GM18951 (cell line): ENCODE results near the gene GNG13.
"Not testable (repeated sequence)": the region's sequence is repeated elsewhere in the genome, so short reads cannot be mapped to it uniquely, and the experiment has no call there.

ENCODE experiments used
- POLR2A ChIP-seq: IDR thresholded peaks from 4 replicates; pipeline ENCODE4 v1.6.1; 2011; ENCODE audit warnings: mild to moderate bottlenecking; ENCODE audit not compliant: insufficient read length, insufficient read depth; ENCODE audit errors: extremely low read depth
- in situ Hi-C: fragments of 300-500 bp; cut with MboI; formaldehyde crosslinking; loops from one replicate; pipeline ENCODE4 v1.12.0; 2022; ENCODE audit warnings: low sequenced_read_pairs, mixed read lengths, inconsistent platforms; ENCODE audit not compliant: unreplicated experiment

Gene GNG13

DNA sequence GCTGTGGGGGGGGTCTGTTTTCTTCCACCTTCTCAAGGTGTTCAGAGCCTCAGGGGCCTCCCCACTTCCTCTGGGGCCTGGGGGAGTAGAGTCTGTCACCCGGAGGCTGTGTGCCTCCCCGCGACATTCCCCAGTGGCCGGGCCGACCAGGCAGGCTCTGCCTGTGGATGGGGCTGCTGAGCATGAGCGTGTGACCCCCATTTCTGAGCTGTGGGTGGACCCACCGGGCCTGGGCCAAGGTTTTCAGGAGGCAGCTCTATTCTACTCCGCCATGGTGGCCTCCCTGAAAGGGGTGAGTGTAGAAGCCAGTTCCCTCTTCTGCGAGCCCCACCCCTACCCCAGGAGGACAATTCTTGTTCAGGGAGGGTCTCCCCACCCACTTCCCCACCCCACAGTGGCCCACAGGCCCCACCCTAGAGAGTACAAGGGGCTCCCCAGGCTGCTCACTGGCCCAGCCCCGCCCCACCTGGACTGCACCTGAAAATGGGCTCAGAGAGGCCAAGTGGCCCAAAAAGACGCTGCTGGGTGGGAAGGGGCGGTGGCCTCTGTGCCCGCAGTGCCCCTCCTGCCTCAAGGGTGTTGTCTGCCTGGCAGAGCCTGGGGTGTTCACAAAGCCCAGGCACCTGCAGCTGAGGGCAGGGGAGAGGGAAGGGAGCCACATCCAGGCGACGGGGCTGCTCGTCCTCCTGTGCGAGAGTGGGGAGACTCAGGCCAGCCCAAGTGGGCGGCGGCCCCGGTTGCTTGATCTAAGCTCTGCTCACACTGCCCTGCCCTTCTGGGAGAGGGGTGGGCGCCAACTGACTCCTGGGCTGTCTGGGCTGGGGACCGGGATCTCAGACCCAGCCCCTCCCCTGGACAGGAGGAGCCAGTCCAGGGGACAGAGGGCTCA is 38.7 kb downstream of the GNG13 start:
- in situ Hi-C loops = no loop called here
- TF ChIP-seq POLR2A = no peak

DNA sequence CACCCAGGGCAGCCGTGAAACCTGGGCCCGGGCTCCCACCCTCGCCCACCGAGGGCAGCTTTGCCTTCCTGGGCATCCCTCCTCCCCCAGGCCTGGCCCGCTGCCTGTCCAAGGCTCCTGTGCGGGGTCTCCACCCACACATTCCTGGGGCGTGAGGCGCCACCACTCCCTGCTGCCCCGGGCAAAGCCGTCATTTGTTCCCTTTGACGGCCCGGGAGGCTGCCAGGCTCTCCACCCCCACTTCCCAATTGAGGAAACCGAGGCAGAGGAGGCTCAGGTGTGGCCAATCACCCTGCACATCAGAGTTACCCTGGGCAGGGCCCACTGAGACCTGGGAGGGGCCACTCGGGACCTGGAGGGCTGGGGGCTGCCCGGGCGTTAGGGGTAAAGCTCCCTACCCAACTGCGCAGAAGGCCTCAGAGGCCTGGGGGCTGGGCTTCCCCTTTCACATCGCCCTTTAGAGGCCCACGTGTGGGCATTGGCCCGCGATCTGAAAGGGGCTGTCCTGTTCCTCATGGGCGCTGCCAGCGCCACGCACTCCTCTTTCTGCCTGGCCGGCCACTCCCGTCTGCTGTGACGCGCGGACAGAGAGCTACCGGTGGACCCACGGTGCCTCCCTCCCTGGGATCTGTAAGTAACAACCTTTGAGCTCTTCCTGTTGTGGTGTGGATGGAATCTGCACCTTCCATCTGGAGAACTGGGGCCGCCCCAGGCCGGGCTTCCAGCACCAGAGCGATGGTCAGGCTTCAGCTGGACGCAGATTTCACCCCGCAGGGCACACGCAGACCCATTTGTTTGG is 39.8 kb downstream of the GNG13 start, which contains the start of gene MSLN:
Gene MSLN (plus strand): TSS at position 190 of the 799 bp plus-strand sequence. CDS start 1,947 bp downstream, outside the sequence.
- TF ChIP-seq POLR2A = no peak
- in situ Hi-C loops = no loop called here

DNA sequence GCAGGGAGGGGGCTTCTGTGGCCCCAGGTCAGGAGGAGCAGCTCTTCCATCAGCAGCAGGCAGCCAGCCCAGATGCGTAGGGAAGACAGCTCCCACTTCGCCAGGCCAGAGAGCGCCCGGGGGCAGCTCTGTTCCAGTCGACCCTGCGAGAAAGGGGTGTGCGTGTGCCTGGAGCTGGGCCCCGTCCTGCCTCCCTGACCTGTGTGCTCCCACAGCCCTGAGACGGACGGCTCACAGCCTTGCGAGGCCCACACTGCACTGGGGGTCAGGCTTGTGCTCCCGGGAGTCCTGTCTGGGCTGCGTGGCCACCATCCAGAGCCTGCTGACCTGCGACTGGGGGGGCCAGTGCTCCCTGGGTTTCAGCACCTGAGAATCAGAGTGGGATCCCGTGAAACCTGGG is 40.5 kb downstream of the GNG13 start:
- in situ Hi-C loops = no loop called here
- TF ChIP-seq POLR2A = no peak

DNA sequence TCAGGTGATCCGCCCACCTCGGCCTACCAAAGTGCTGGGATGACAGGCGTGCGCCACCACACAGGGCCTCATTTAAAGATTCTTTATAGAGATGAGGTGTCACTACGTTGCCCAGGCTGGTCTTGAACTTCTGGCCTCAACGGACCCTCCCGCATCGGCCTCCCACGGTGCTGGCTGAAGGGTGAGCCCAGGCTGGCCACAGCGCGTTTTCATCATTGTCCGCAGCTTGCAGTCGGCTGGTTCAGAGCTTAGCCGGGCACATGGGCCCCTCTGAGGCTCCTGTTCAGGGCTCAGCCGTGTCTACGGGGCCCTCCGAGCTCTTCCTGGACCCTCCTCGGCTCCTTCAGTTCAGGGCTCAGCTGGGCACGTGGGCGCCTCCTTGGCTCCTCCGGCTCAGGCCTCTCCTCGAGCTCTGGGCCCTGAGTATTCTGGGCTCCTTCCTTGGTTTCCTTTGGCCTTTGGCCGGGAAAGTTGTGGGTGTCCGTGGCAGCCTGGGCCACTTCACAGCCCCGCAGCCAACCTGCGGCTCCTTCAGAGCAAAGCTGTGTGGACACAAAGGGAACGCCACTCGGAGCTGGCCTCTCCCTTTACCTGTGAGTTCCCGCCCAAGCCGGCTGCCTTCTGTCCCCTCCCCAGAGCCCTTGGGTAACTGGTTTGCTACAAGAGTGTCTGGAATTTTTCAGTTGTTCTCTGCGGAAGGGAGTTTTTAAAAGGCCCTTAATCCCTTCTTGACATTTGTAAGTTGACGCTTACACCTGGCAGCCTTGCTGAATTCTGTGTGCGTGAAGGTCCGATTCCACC is 41.2 kb downstream of the GNG13 start:
- in situ Hi-C loops = no loop called here
- no peak for TF ChIP-seq POLR2A

DNA sequence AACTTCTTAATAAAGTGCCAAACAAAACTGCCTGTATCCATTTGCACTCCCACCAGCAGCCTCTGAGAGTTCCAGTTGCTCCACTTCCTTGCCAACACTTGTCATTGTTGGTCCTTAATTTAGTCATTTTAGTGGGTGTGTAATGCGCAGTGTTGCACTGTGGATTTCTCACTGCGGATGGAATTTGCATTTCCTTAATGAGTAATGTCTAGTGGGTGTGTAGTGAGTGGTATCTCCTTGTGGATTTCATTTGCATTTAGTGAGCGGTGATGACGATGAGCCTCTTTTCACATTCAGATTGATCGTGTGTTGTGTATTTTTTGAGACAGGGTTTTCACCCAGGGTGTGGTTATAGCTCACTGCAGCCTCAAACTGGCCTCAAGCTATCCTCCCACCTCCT is 44.1 kb downstream of the GNG13 start:
- in situ Hi-C loops = no loop called here
- no peak for TF ChIP-seq POLR2A

DNA sequence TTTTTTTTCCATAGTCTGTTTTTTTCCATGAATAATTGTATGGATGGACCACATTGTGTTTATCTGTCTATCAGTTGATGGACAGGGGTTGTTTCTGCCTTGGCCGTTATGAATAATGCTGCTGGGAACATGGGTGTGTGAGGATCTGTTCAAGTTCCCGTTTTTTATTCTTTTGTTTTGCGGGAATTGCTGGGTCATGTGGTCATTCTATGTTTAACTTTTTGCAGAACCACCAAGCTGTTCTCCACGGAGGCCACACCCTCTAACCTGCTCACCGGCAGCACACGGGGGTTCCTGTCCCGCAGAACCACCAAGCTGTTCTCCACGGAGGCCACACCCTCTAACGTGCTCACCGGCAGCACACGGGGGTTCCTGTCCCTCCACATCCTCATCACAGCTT is 45.9 kb downstream of the GNG13 start:
- in situ Hi-C loops = no loop called here
- no peak for TF ChIP-seq POLR2A

DNA sequence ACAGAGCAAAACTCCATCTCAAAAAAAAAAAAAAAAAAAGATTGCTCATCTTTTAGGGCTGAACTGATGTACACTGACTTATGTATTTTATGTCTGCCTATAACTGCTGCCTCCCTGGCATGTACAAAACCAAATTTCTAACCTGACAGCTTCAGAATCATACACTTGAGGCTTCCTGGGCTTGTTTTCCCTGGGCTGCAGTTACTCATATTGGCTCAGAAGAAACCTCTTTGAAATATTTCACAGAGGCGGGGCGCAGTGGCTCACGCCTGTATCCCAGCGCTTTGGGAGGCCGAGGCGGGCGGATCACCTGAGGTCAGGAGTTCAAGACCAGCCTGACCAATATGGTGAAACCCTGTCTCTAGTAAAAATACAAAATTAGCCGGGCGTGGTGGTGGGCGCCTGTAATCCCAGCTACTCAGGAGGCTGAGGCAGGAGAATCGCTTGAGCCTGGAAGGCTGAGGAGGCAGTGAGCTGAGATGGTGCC is 46.4 kb downstream of the GNG13 start:
- in situ Hi-C loops = not testable (repeated sequence)

DNA sequence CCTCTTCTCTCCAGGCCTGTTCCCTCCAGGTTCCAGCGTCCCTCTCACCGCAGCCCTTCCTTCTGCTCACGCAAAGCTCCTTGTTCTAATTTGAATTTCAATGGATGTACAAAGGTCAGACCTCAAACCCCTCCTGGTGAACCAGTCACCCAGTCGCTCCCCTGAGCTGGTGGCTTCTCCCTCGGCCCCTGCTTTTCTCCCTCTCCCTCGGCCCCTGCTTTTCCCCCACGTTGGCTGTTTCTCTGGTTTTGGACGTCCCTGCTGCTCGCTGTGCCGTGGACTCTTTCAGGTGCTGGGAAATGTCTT is 48.6 kb downstream of the GNG13 start:
- TF ChIP-seq POLR2A = no peak
- in situ Hi-C loops = no loop called here

DNA sequence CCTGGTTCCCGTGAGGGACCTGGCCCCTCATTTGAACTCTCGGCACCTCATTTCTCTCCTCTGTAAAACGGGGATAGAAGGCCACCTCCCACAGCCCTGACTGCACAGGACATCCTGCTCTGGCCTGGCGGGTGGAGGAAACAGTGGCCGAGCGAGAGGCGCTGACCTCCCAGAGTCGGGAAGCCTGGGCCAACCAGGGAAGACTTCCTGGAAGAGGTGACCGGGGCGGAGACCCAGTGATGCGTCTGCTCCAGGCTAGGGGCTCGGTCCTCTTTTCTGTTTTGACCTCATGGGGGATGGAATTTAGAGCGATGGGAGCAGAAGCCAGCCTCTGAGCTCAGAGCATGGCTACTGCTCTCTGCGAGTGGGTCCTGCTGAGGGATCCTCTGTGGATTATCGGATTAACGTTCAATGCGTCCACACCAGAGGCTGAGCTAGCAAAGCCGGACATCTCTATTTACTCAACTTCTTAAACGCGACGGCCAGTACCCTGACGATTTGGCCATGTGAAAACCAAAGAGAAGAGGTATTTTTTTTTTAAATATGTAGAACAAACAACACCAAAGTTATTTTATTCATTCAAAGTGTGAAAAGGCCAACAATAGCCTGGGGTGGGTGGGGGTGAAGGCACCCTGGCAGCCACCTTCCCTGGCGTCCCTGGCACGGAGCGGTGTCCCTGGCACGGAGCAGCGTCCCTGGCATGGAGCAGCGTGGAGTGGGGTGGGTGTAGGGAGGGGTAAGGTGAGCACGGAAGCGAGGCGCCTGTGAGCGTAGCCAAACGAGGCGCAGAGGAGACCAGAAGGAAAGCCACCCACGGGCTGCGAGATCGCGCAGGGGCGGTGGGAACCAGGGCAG is 49.2 kb downstream of the GNG13 start:
- no peak for TF ChIP-seq POLR2A
- in situ Hi-C loops = no loop called here

DNA sequence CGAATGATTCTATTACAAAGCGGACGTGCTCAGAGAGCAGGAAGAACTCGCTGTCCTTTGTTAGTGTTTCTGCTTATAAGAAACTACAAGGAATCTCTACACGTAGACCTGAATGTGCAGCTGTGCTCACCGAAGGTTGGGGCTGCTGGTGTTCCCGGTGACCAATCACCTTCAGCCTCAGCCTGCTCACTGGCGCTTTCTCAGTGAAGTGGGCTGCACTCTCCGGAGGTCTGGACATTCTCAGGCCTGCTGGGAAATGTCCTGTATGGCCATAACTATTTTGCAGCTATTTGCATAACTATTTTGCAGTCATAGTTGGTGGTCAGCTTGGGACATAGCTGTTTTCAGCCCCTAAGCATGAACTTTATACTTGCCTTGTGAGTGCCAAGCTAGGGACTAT is 50.0 kb downstream of the GNG13 start:
- in situ Hi-C loops = no loop called here
- no peak for TF ChIP-seq POLR2A

DNA sequence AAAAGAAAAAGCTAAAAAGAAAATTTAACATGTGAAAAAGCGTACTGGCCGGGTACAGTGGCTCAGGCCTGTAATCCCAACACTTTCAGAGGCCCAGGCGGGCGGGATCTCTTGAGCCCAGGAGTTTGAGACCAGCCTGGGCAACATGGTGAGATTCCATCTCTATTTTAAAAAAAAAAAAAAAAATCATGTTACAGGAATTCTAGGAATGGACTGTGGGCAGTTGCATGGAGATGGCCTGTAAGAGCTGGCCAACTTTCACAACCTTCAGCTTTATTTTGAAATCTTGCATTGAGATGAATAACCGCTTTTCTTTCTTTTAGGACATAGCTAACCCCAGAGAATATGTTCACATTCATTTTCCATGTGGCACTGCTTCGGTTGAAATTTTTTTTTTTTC is 51.5 kb downstream of the GNG13 start:
- in situ Hi-C loops = no loop called here
- no peak for TF ChIP-seq POLR2A
